Activated B cell treated with CpG ODN at 0.5 μM for 24 hours (primary cell): ENCODE results near the gene DNAH7. TPM values are rescaled to one million over a fixed set of nuclear protein-coding genes. Genes with fewer than 3 reads are reported as not detected.

Source experiments
- ATAC-seq: fragments of 200-7000 bp; cut with Tn5 transposase; one replicate; pipeline ENCODE4 v1.10.0; 2021; ENCODE audit warnings: low read depth, mild to moderate bottlenecking, moderate library complexity
- CTCF ChIA-PET: fragments of 350-600 bp; sonication (Branson Sonifier 250); formaldehyde crosslinking; loops from one replicate; lab custom pipeline; 2021; ENCODE audit warnings: antibody characterized with exemption; lab: Charles Lee
- POLR2A ChIA-PET: fragments of 350-600 bp; sonication (Branson Sonifier 250); formaldehyde crosslinking; loops from one replicate; lab custom pipeline; 2021; ENCODE audit warnings: antibody characterized with exemption; lab: Charles Lee
- DNase-seq: peaks from one replicate; pipeline ENCODE4 v3.0.0; 2022
- H3K27ac Mint-ChIP-seq: one replicate; pipeline ENCODE4 v1.8.0; 2020; ENCODE audit warnings: mixed read lengths
- H3K27me3 Mint-ChIP-seq: one replicate; pipeline ENCODE4 v1.8.0; 2021; ENCODE audit warnings: mixed read lengths
- H3K36me3 Mint-ChIP-seq: one replicate; pipeline ENCODE4 v1.8.0; 2021; ENCODE audit warnings: low read depth, mixed read lengths
- H3K4me1 Mint-ChIP-seq: one replicate; pipeline ENCODE4 v1.8.0; 2021; ENCODE audit warnings: mixed read lengths
- H3K4me3 Mint-ChIP-seq: one replicate; pipeline ENCODE4 v1.8.0; 2020; ENCODE audit warnings: mild to moderate bottlenecking, mixed read lengths
- H3K9me3 Mint-ChIP-seq: one replicate; pipeline ENCODE4 v1.8.0; 2020; ENCODE audit warnings: mixed read lengths
- intact Hi-C: fragments of 100-400 bp; cut with micrococcal nuclease; formaldehyde crosslinking; loops from one replicate; pipeline ENCODE4 v1.15.1; 2024
- total RNA-seq: library from RNA; stranded (reverse); gene quantifications from 2 replicates; pipeline ENCODE4 v1.2.3, GENCODE V29; 2022
- TF ChIP-seq, protein P1 (sequence below): fragments of 200-600 bp; IDR thresholded peaks from one replicate; pipeline ENCODE4 v1.8.0; 2022; ENCODE audit warnings: antibody characterized with exemption, mild to moderate bottlenecking

The DNAH7 gene
- total RNA-seq, 1 donor from 2014 or later, result 0.29 TPM

DNA sequence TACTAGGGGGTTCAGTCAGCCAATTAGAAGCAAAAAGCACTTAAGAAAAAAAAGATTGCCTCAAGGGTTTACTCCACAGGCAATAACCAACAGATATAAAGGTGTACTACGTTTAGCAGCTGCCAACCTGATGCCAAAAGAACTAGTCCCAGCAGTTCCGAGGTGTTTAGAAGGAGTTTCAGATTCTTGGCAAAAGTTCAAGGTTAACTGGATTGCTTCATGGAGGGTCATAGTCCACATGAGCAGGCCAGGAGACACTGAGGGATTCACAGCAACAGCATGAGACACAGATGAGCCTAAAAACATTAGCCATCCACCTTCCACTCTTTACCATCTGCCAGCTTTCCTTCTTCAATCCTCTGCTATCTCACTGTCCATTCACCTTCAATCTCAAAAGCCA lies 4.9 kb upstream of the DNAH7 start:
- Mint-ChIP-seq H3K36me3 (no peaks in the 10 kb centered on the region), H3K4me3 (no peak overlapping the region), H3K27me3 (no peaks in the 10 kb centered on the region), H3K4me1 (peaks cover 13% of the 10 kb centered on the region), H3K9me3 (no peaks in the 10 kb centered on the region), H3K27ac (no peak overlapping the region)
- ChIA-PET CTCF (interaction anchor here (1.5 kb wide), 1 partner anchor 203 kb away, joined by 3 read pairs; no protein-coding TSS in a partner anchor), POLR2A (no interaction called here)
- no peak for ATAC-seq
- intact Hi-C loops, result no loop called here
- DNase-seq, result no peak
- TF ChIP-seq, protein P1, sequence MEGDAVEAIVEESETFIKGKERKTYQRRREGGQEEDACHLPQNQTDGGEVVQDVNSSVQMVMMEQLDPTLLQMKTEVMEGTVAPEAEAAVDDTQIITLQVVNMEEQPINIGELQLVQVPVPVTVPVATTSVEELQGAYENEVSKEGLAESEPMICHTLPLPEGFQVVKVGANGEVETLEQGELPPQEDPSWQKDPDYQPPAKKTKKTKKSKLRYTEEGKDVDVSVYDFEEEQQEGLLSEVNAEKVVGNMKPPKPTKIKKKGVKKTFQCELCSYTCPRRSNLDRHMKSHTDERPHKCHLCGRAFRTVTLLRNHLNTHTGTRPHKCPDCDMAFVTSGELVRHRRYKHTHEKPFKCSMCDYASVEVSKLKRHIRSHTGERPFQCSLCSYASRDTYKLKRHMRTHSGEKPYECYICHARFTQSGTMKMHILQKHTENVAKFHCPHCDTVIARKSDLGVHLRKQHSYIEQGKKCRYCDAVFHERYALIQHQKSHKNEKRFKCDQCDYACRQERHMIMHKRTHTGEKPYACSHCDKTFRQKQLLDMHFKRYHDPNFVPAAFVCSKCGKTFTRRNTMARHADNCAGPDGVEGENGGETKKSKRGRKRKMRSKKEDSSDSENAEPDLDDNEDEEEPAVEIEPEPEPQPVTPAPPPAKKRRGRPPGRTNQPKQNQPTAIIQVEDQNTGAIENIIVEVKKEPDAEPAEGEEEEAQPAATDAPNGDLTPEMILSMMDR, result no peak

DNA sequence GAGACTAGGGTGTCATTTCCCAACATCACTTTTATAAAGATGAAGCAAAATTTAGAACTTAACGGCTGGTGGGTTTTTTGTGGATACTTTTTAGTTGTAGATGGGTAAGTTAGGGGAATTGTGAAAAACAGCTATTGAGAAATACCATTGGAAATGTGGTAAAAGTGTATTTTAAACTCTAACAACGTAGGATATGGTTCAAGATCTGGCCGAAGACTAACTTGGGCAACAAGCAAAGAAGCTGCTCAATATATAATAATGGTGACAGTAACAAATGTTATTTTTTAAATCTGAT lies 1.6 kb downstream of the DNAH7 start:
- ChIA-PET POLR2A (no interaction called here), CTCF (interaction anchor here (1.0 to 5.0 kb wide), 12 partner anchors 11 to 572 kb away, joined by 3 to 44 read pairs (median 12); partner anchors contain the start of gene CCDC150)
- Mint-ChIP-seq H3K9me3 (no peaks in the 10 kb centered on the region), H3K36me3 (no peaks in the 10 kb centered on the region), H3K4me3 (peak overlapping the region; percentile 42), H3K4me1 (peaks cover 12% of the 10 kb centered on the region), H3K27me3 (peaks cover 6% of the 10 kb centered on the region), H3K27ac (peak overlapping the region; percentile 54)
- TF ChIP-seq, protein P1, result no peak
- intact Hi-C loops, result loop anchor here (1.0 to 5.0 kb wide), 5 partner anchors 505 to 1745 kb away; partner anchors contain the start of gene PGAP1
- ATAC-seq (no peak), DNase-seq (no peak)

DNA sequence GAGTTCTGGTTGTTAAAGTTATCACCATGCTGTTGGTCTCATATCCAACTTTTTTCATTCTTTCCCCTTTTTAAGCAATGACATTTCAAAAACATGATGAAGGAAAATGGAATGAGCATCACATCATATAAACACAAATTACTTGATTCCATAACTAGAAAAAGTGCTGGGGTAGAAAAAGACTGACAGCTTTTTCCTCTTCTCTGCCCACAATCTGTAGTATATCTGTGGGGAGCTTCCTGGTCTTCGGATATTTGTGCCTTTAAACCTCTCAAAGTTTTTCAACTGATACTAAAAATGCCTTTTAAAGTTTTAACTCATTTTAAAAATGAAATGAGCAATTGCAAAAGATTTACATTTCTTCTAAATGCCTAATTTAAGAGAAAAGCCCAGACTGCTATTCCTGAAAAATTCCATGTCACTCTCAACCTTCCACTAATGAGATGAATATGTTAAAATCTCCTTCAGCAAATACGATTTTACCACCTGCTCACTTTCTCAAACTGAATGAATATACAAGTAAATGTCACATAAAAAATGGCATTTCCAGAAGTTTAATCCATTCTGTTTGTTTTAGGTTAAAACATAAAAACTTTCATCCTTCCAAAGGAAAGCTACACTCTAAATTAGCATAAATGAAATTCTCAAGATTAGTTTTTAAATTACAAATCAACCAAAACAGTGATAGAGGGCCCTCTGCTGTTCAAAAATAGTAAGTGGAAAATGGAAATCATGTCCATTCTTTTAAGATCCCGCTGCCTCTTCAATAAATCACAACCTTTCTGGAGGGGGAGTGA lies 2.1 kb downstream of the DNAH7 start:
- Mint-ChIP-seq H3K9me3 (no peaks in the 10 kb centered on the region), H3K4me3 (peak overlapping the region; percentile 42), H3K36me3 (no peaks in the 10 kb centered on the region), H3K27me3 (peaks cover 6% of the 10 kb centered on the region), H3K27ac (peak overlapping the region; percentile 54), H3K4me1 (peaks cover 12% of the 10 kb centered on the region)
- intact Hi-C loops, result loop anchor here (1.0 to 5.0 kb wide), 5 partner anchors 504 to 1744 kb away; partner anchors contain the start of gene PGAP1
- ATAC-seq (no peak), DNase-seq (no peak)
- TF ChIP-seq, protein P1, result peak; percentile 27
- CTCF ChIA-PET, result interaction anchor here (1.0 to 5.0 kb wide), 11 partner anchors 11 to 568 kb away, joined by 3 to 44 read pairs (median 17); no protein-coding TSS in a partner anchor
- POLR2A ChIA-PET, result interaction anchor here (0.6 kb wide), 1 partner anchor 174 kb away, joined by 3 read pairs; no protein-coding TSS in a partner anchor

DNA sequence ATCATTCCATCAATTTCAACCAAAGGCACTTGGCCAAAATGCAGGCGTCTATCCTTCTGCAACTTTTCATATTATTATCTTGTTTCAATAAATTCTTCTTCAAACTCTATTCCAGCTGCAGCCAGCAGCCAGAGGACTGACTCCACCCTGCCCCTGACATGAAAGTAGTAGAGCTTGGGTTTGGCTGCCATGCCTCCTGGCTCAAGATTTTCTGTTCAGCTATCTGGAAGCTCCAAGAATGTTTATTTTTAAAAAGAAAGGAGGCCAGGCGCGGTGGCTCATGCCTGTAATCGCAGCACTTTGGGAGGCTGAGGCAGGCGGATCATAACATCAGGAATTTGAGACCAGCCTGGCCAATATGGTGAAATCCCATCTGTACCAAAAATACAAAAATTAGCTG lies 4.9 kb downstream of the DNAH7 start:
- Mint-ChIP-seq H3K27me3 (peaks cover 6% of the 10 kb centered on the region), H3K36me3 (no peaks in the 10 kb centered on the region), H3K4me1 (peaks cover 12% of the 10 kb centered on the region), H3K27ac (no peak overlapping the region), H3K4me3 (no peak overlapping the region), H3K9me3 (no peaks in the 10 kb centered on the region)
- DNase-seq (no peak), ATAC-seq (no peak)
- intact Hi-C loops, result no loop called here
- ChIA-PET POLR2A (no interaction called here), CTCF (no interaction called here)
- TF ChIP-seq, protein P1, result no peak

DNA sequence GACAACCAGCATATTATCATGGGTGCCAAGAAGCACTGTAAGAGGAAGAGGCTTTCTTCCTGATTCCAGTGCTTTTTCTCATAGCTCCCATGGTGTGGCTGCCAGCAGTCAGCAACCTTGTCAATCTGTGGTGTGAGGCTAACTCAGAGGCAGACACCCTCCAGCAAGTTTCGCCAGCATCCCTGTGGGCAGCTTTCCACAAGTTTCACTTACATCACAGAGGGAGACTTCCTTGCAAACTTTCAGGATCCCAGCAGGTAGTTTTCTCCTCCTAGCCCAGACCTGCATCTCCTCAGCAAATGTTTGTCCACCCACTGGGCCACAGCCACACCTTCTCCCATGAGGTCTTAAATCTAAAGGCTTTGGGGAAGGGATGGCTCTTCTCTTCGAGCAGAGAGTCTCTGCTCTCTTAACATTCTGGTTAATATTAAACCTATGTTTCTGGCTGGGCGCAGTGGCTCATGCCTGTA lies 9.1 kb downstream of the DNAH7 start:
- H3K27me3 Mint-ChIP-seq, result peaks cover 9% of the 10 kb centered on the region
- no peak for DNase-seq
- intact Hi-C loops, result no loop called here
- H3K27ac Mint-ChIP-seq, result no peak overlapping the region
- H3K36me3 Mint-ChIP-seq, result no peaks in the 10 kb centered on the region
- no peaks in the 10 kb centered on the region for H3K4me1 Mint-ChIP-seq
- no peak for ATAC-seq
- ChIA-PET CTCF (no interaction called here), POLR2A (interaction anchor here (0.6 kb wide), 1 partner anchor 409 kb away, joined by 4 read pairs; no protein-coding TSS in a partner anchor)
- no peak overlapping the region for H3K4me3 Mint-ChIP-seq
- H3K9me3 Mint-ChIP-seq, result no peaks in the 10 kb centered on the region
- TF ChIP-seq, protein P1, result no peak
